ENCODE data around the gene CBARP. TPM values are rescaled to one million over a fixed set of nuclear protein-coding genes. Genes with fewer than 3 reads are reported as not detected.

Gene CBARP
- total and polyA plus RNA-seq, 2 donors (not counting 3 experiments of a cell fraction or from before 2014, with no cell fraction given), result 3.5 to 9.2 TPM

- no TSS peak for BruUV-seq (replicated peaks)
- no peaks in the 10 kb centered on the region for H3K9me1 ChIP-seq (replicated peaks; ENCODE audit: control insufficient read depth, extremely low read depth, insufficient read depth, low read length)
- H3K4me1 ChIP-seq (ENCODE audit: control insufficient read depth, extremely low read depth, insufficient read depth, low read length), result peaks cover 10% of the 10 kb centered on the region
- dilution Hi-C loops (cut with MboI; ENCODE audit: extremely low pct_ligation_motif_present, low sequenced_read_pairs), result no loop called here
- ChIA-PET POLR2A (no interaction called here), CTCF (no interaction called here)
- DNase-seq (ENCODE audit: low read depth, low spot score), result no peak
- no peak overlapping the region for H3K4me2 ChIP-seq (ENCODE audit: insufficient read depth, low read length)
- no peaks in the 10 kb centered on the region for H3K27me3 ChIP-seq (ENCODE audit: control insufficient read depth in 2 of 2, insufficient read depth in 2 of 2, low read length in 2 of 2)
- FAIRE-seq, result no peak
- intact Hi-C loops (cut with micrococcal nuclease), result no loop called here
- no peak overlapping the region for H3K27ac ChIP-seq (ENCODE audit: insufficient read depth, low read depth, low read length)
- H3K9ac ChIP-seq (replicated peaks; ENCODE audit: extremely low read depth, insufficient read depth, low read length), result no peak overlapping the region
- peaks cover 0 to 12% of the 10 kb centered on the region in 2 experiments for H3K36me3 ChIP-seq (ENCODE audit: control insufficient read depth in 2 of 2, extremely low read depth in 1 of 2, insufficient read depth in 2 of 2, low read length in 2 of 2)
- no peaks in the 10 kb centered on the region for H3K79me2 ChIP-seq (ENCODE audit: control insufficient read depth, insufficient read depth, low read length)
- no peak overlapping the region for H3K4me3 ChIP-seq (replicated peaks in 1 of 3; ENCODE audit: insufficient read depth in 1 of 3, low read depth in 1 of 3, low read length in 3 of 3)
- H3K9me3 ChIP-seq (replicated peaks; ENCODE audit: control insufficient read depth, insufficient read depth, low read length), result no peaks in the 10 kb centered on the region
- TF ChIP-seq JUN (IDR thresholded peaks at IDR 0.05; ENCODE audit: borderline replicate concordance, insufficient read depth, insufficient read length, low read depth) (no peak), EZH2 (IDR thresholded peaks at IDR 0.05; ENCODE audit: borderline replicate concordance, low read depth, low read length, severe bottlenecking) (no peak), MYC (IDR thresholded peaks at IDR 0.05; ENCODE audit: low read depth, low read length) (no peak), POLR2A (IDR thresholded peaks at IDR 0.05; ENCODE audit: low read depth, low read length) (no peak), FOS (IDR thresholded peaks at IDR 0.05; ENCODE audit: borderline replicate concordance, insufficient read depth, low read length) (no peak), POLR2AphosphoS5 (IDR thresholded peaks at IDR 0.05; ENCODE audit: insufficient read depth, low read depth, low read length) (no peak), GATA2 (IDR thresholded peaks at IDR 0.05; ENCODE audit: insufficient read depth, insufficient read length, low read depth, low read length) (no peak)
- TF ChIP-seq, protein P1, sequence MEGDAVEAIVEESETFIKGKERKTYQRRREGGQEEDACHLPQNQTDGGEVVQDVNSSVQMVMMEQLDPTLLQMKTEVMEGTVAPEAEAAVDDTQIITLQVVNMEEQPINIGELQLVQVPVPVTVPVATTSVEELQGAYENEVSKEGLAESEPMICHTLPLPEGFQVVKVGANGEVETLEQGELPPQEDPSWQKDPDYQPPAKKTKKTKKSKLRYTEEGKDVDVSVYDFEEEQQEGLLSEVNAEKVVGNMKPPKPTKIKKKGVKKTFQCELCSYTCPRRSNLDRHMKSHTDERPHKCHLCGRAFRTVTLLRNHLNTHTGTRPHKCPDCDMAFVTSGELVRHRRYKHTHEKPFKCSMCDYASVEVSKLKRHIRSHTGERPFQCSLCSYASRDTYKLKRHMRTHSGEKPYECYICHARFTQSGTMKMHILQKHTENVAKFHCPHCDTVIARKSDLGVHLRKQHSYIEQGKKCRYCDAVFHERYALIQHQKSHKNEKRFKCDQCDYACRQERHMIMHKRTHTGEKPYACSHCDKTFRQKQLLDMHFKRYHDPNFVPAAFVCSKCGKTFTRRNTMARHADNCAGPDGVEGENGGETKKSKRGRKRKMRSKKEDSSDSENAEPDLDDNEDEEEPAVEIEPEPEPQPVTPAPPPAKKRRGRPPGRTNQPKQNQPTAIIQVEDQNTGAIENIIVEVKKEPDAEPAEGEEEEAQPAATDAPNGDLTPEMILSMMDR (IDR thresholded peaks at IDR 0.05; ENCODE audit: extremely low read depth in 1 of 2, insufficient read depth in 1 of 2, low read depth in 1 of 2, low read length in 2 of 2), result no peak
- TF ChIP-seq, protein P2, sequence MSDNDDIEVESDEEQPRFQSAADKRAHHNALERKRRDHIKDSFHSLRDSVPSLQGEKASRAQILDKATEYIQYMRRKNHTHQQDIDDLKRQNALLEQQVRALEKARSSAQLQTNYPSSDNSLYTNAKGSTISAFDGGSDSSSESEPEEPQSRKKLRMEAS (IDR thresholded peaks at IDR 0.05; ENCODE audit: insufficient read depth, insufficient read length), result no peak
- H2AFZ ChIP-seq (ENCODE audit: low read depth, low read length), result no peak overlapping the region
- no peaks in the 10 kb centered on the region for H4K20me1 ChIP-seq (replicated peaks; ENCODE audit: control insufficient read depth, extremely low read depth, insufficient read depth, low read length)
Measured at GRCh38 chr19:1229056-1229923, 8.5 kb downstream of the CBARP start.
